Activated CD8-positive, alpha-beta memory T cell treated with anti-CD3 and anti-CD28 coated beads for 1 hour (primary cell): ENCODE measurements around the gene RFC5.

ENCODE experiments used
- DNase-seq, 2 donors: peaks; one replicate each; pipeline ENCODE4 v3.0.0-alpha.2; 2020; ENCODE audit warnings: low read depth in 1 of 2; ENCODE audit errors: extremely low read depth in 1 of 2

The RFC5 gene

GRCh38 chr12:118050972-118051910 is 34.7 kb downstream of the RFC5 start:
- DNase-seq = no peak

GRCh38 chr12:118052324-118053070 is 36.0 kb downstream of the RFC5 start:
- no peak for DNase-seq

- no peak for DNase-seq
Measured at GRCh38 chr12:118053071-118053985, 36.8 kb downstream of the RFC5 start.

GRCh38 chr12:118055144-118055557 is 38.6 kb downstream of the RFC5 start:
- peak in 1 of 2 donors; percentile 27 for DNase-seq

GRCh38 chr12:118055865-118056773 is 39.6 kb downstream of the RFC5 start:
- DNase-seq = no peak

- DNase-seq = no peak
Measured at GRCh38 chr12:118058227-118058626, 41.7 kb downstream of the RFC5 start.

GRCh38 chr12:118058881-118059280 is 42.4 kb downstream of the RFC5 start:
- DNase-seq = no peak

GRCh38 chr12:118059341-118060191 is 43.1 kb downstream of the RFC5 start:
- no peak for DNase-seq

- no peak for DNase-seq
Measured at GRCh38 chr12:118060301-118061010, 44.0 kb downstream of the RFC5 start.

GRCh38 chr12:118061011-118061872 is 44.7 kb downstream of the RFC5 start, which contains the start of gene WSB2:
Gene WSB2 (minus strand): TSS chr12:118061179. CDS start chr12:118061048, 131 bp downstream.
- peak; percentile 9 to 55 for DNase-seq

- DNase-seq = no peak
Measured at GRCh38 chr12:118061873-118062843, 45.7 kb downstream of the RFC5 start.

- no peak for DNase-seq
Measured at GRCh38 chr12:118063576-118064391, 47.3 kb downstream of the RFC5 start.

GRCh38 chr12:118064608-118065007 is 48.1 kb downstream of the RFC5 start:
- DNase-seq = no peak

- no peak for DNase-seq
Measured at GRCh38 chr12:118065380-118065779, 48.9 kb downstream of the RFC5 start.

- no peak for DNase-seq
Measured at GRCh38 chr12:118068445-118068844, 51.9 kb downstream of the RFC5 start.
